ENCODE data around the gene PDE7B.

PDE7B gene

GRCh38 chr6:135819665-135820064, 31.8 kb upstream of the PDE7B start:
- Histone ChIP-seq H3K4me1 (ENCODE audit: control insufficient read depth, insufficient read depth, low read length) (no peaks in the 10 kb centered on the region), H3K4me3 (ENCODE audit: insufficient read depth, low read depth, low read length) (no peak overlapping the region), H3K27ac (ENCODE audit: insufficient read depth, low read depth, low read length, poor library complexity, severe bottlenecking) (no peak overlapping the region), H3K36me3 (ENCODE audit: control insufficient read depth, insufficient read depth, low read length) (no peaks in the 10 kb centered on the region), H3K9me3 (ENCODE audit: control insufficient read depth, low read length) (no peaks in the 10 kb centered on the region), H3K27me3 (ENCODE audit: control insufficient read depth, insufficient read depth, low read length, poor library complexity, severe bottlenecking) (no peaks in the 10 kb centered on the region)
- WGBS, 2 experiments: 88 to 100% methylated on average over 2 of the region's 2 CpGs

- H3K27me3 ChIP-seq (ENCODE audit: control insufficient read depth, insufficient read depth, low read length, poor library complexity, severe bottlenecking): no peaks in the 10 kb centered on the region
- no peaks in the 10 kb centered on the region for H3K9me3 ChIP-seq (ENCODE audit: control insufficient read depth, low read length)
- 87 to 90% methylated on average over 5 to 6 of the region's 6 CpGs for WGBS, 2 experiments
- no peaks in the 10 kb centered on the region for H3K4me1 ChIP-seq (ENCODE audit: control insufficient read depth, insufficient read depth, low read length)
- H3K4me3 ChIP-seq (ENCODE audit: insufficient read depth, low read depth, low read length): no peak overlapping the region
- no peak overlapping the region for H3K27ac ChIP-seq (ENCODE audit: insufficient read depth, low read depth, low read length, poor library complexity, severe bottlenecking)
- no peaks in the 10 kb centered on the region for H3K36me3 ChIP-seq (ENCODE audit: control insufficient read depth, insufficient read depth, low read length)
Observed at GRCh38 chr6:135820340-135820739, 31.2 kb upstream of the PDE7B start.

- Histone ChIP-seq H3K4me3 (ENCODE audit: insufficient read depth, low read depth, low read length) (no peak overlapping the region), H3K27ac (ENCODE audit: insufficient read depth, low read depth, low read length, poor library complexity, severe bottlenecking) (no peak overlapping the region), H3K9me3 (ENCODE audit: control insufficient read depth, low read length) (no peaks in the 10 kb centered on the region), H3K36me3 (ENCODE audit: control insufficient read depth, insufficient read depth, low read length) (no peaks in the 10 kb centered on the region), H3K27me3 (ENCODE audit: control insufficient read depth, insufficient read depth, low read length, poor library complexity, severe bottlenecking) (no peaks in the 10 kb centered on the region), H3K4me1 (ENCODE audit: control insufficient read depth, insufficient read depth, low read length) (no peaks in the 10 kb centered on the region)
- 92 to 100% methylated on average over 1 of the region's 1 CpG for WGBS, 2 experiments
Observed at GRCh38 chr6:135823851-135824250, 27.6 kb upstream of the PDE7B start.

- WGBS, 2 experiments: 23 to 31% methylated on average over 3 to 5 of the region's 6 CpGs
- no peaks in the 10 kb centered on the region for H3K36me3 ChIP-seq (ENCODE audit: control insufficient read depth, insufficient read depth, low read length)
- no peaks in the 10 kb centered on the region for H3K9me3 ChIP-seq (ENCODE audit: control insufficient read depth, low read length)
- H3K27me3 ChIP-seq (ENCODE audit: control insufficient read depth, insufficient read depth, low read length, poor library complexity, severe bottlenecking): no peaks in the 10 kb centered on the region
- H3K4me1 ChIP-seq (ENCODE audit: control insufficient read depth, insufficient read depth, low read length): no peaks in the 10 kb centered on the region
- H3K4me3 ChIP-seq (ENCODE audit: insufficient read depth, low read depth, low read length): no peak overlapping the region
- H3K27ac ChIP-seq (ENCODE audit: insufficient read depth, low read depth, low read length, poor library complexity, severe bottlenecking): no peak overlapping the region
Observed at GRCh38 chr6:135826236-135826804, 25.2 kb upstream of the PDE7B start.

GRCh38 chr6:135828021-135828420, 23.5 kb upstream of the PDE7B start:
- H3K36me3 ChIP-seq (ENCODE audit: control insufficient read depth, insufficient read depth, low read length): no peaks in the 10 kb centered on the region
- no peaks in the 10 kb centered on the region for H3K27me3 ChIP-seq (ENCODE audit: control insufficient read depth, insufficient read depth, low read length, poor library complexity, severe bottlenecking)
- no peak overlapping the region for H3K27ac ChIP-seq (ENCODE audit: insufficient read depth, low read depth, low read length, poor library complexity, severe bottlenecking)
- H3K9me3 ChIP-seq (ENCODE audit: control insufficient read depth, low read length): no peaks in the 10 kb centered on the region
- no peak overlapping the region for H3K4me3 ChIP-seq (ENCODE audit: insufficient read depth, low read depth, low read length)
- no peaks in the 10 kb centered on the region for H3K4me1 ChIP-seq (ENCODE audit: control insufficient read depth, insufficient read depth, low read length)

GRCh38 chr6:135830452-135830881, 21.0 kb upstream of the PDE7B start:
- WGBS, 2 experiments: 98 to 99% methylated on average over 5 of the region's 5 CpGs
- no peak overlapping the region for H3K27ac ChIP-seq (ENCODE audit: insufficient read depth, low read depth, low read length, poor library complexity, severe bottlenecking)
- H3K27me3 ChIP-seq (ENCODE audit: control insufficient read depth, insufficient read depth, low read length, poor library complexity, severe bottlenecking): no peaks in the 10 kb centered on the region
- H3K36me3 ChIP-seq (ENCODE audit: control insufficient read depth, insufficient read depth, low read length): no peaks in the 10 kb centered on the region
- H3K4me1 ChIP-seq (ENCODE audit: control insufficient read depth, insufficient read depth, low read length): no peaks in the 10 kb centered on the region
- H3K9me3 ChIP-seq (ENCODE audit: control insufficient read depth, low read length): no peaks in the 10 kb centered on the region
- no peak overlapping the region for H3K4me3 ChIP-seq (ENCODE audit: insufficient read depth, low read depth, low read length)

- Histone ChIP-seq H3K36me3 (ENCODE audit: control insufficient read depth, insufficient read depth, low read length) (no peaks in the 10 kb centered on the region), H3K4me3 (ENCODE audit: insufficient read depth, low read depth, low read length) (no peak overlapping the region), H3K27me3 (ENCODE audit: control insufficient read depth, insufficient read depth, low read length, poor library complexity, severe bottlenecking) (no peaks in the 10 kb centered on the region), H3K4me1 (ENCODE audit: control insufficient read depth, insufficient read depth, low read length) (no peaks in the 10 kb centered on the region), H3K27ac (ENCODE audit: insufficient read depth, low read depth, low read length, poor library complexity, severe bottlenecking) (no peak overlapping the region), H3K9me3 (ENCODE audit: control insufficient read depth, low read length) (no peaks in the 10 kb centered on the region)
- 87 to 93% methylated on average over 3 of the region's 3 CpGs for WGBS, 2 experiments
Observed at GRCh38 chr6:135831016-135831415, 20.5 kb upstream of the PDE7B start.

- H3K4me3 ChIP-seq (ENCODE audit: insufficient read depth, low read depth, low read length): no peak overlapping the region
- no peaks in the 10 kb centered on the region for H3K27me3 ChIP-seq (ENCODE audit: control insufficient read depth, insufficient read depth, low read length, poor library complexity, severe bottlenecking)
- H3K9me3 ChIP-seq (ENCODE audit: control insufficient read depth, low read length): no peaks in the 10 kb centered on the region
- no peaks in the 10 kb centered on the region for H3K36me3 ChIP-seq (ENCODE audit: control insufficient read depth, insufficient read depth, low read length)
- H3K27ac ChIP-seq (ENCODE audit: insufficient read depth, low read depth, low read length, poor library complexity, severe bottlenecking): no peak overlapping the region
- 93% methylated on average over 3 of the region's 3 CpGs for WGBS, 2 experiments
- no peaks in the 10 kb centered on the region for H3K4me1 ChIP-seq (ENCODE audit: control insufficient read depth, insufficient read depth, low read length)
Observed at GRCh38 chr6:135832166-135832565, 19.3 kb upstream of the PDE7B start.

GRCh38 chr6:135833771-135834170, 17.7 kb upstream of the PDE7B start:
- Histone ChIP-seq H3K27ac (ENCODE audit: insufficient read depth, low read depth, low read length, poor library complexity, severe bottlenecking) (no peak overlapping the region), H3K4me1 (ENCODE audit: control insufficient read depth, insufficient read depth, low read length) (no peaks in the 10 kb centered on the region), H3K27me3 (ENCODE audit: control insufficient read depth, insufficient read depth, low read length, poor library complexity, severe bottlenecking) (no peaks in the 10 kb centered on the region), H3K9me3 (ENCODE audit: control insufficient read depth, low read length) (no peaks in the 10 kb centered on the region), H3K4me3 (ENCODE audit: insufficient read depth, low read depth, low read length) (no peak overlapping the region), H3K36me3 (ENCODE audit: control insufficient read depth, insufficient read depth, low read length) (no peaks in the 10 kb centered on the region)
- no CpG with 5 or more reads among the region's 1 CpG for WGBS, 2 experiments

- Histone ChIP-seq H3K27ac (ENCODE audit: insufficient read depth, low read depth, low read length, poor library complexity, severe bottlenecking) (no peak overlapping the region), H3K9me3 (ENCODE audit: control insufficient read depth, low read length) (no peaks in the 10 kb centered on the region), H3K27me3 (ENCODE audit: control insufficient read depth, insufficient read depth, low read length, poor library complexity, severe bottlenecking) (no peaks in the 10 kb centered on the region), H3K36me3 (ENCODE audit: control insufficient read depth, insufficient read depth, low read length) (no peaks in the 10 kb centered on the region), H3K4me1 (ENCODE audit: control insufficient read depth, insufficient read depth, low read length) (no peaks in the 10 kb centered on the region), H3K4me3 (ENCODE audit: insufficient read depth, low read depth, low read length) (no peak overlapping the region)
- WGBS, 2 experiments: 87 to 92% methylated on average over 5 of the region's 5 CpGs
Observed at GRCh38 chr6:135837735-135838449, 13.6 kb upstream of the PDE7B start.
